WERI-Rb-1 (cell line): Measurements from ENCODE around the gene HMGB1.

Experiments used
- DNase-seq: peaks from one replicate; pipeline ENCODE4 v3.0.0-alpha.2; 2020
- H3K27ac ChIP-seq: fragments of 250-450 bp; sonication (Bioruptor Pico); 2 replicates; pipeline ENCODE4 v1.5.1; 2020; ENCODE audit warnings: mild to moderate bottlenecking, moderate library complexity
- H3K27me3 ChIP-seq: fragments of 250-450 bp; sonication (Bioruptor Pico); 2 replicates; pipeline ENCODE4 v1.5.1; 2021; ENCODE audit warnings: mild to moderate bottlenecking, low read depth, moderate library complexity; ENCODE audit not compliant: insufficient read depth, severe bottlenecking
- H3K36me3 ChIP-seq: fragments of 250-450 bp; sonication (Bioruptor Pico); 2 replicates; pipeline ENCODE4 v1.5.1; 2020; ENCODE audit warnings: mild to moderate bottlenecking, moderate library complexity
- H3K4me3 ChIP-seq: 2 replicates; pipeline ENCODE4 v1.5.1; 2011; ENCODE audit warnings: low read depth, mild to moderate bottlenecking, control low read depth, low read length
- H3K9me3 ChIP-seq: fragments of 250-450 bp; sonication (Bioruptor Pico); 2 replicates; pipeline ENCODE4 v1.5.1; 2021; ENCODE audit warnings: mild to moderate bottlenecking, moderate library complexity; ENCODE audit not compliant: severe bottlenecking
- TF ChIP-seq, protein P1 (sequence below): IDR thresholded peaks from 2 replicates; pipeline ENCODE4 v1.5.1; 2011; ENCODE audit warnings: low read depth, mild to moderate bottlenecking, control low read depth, inconsistent platforms, low read length

HMGB1 gene

DNA sequence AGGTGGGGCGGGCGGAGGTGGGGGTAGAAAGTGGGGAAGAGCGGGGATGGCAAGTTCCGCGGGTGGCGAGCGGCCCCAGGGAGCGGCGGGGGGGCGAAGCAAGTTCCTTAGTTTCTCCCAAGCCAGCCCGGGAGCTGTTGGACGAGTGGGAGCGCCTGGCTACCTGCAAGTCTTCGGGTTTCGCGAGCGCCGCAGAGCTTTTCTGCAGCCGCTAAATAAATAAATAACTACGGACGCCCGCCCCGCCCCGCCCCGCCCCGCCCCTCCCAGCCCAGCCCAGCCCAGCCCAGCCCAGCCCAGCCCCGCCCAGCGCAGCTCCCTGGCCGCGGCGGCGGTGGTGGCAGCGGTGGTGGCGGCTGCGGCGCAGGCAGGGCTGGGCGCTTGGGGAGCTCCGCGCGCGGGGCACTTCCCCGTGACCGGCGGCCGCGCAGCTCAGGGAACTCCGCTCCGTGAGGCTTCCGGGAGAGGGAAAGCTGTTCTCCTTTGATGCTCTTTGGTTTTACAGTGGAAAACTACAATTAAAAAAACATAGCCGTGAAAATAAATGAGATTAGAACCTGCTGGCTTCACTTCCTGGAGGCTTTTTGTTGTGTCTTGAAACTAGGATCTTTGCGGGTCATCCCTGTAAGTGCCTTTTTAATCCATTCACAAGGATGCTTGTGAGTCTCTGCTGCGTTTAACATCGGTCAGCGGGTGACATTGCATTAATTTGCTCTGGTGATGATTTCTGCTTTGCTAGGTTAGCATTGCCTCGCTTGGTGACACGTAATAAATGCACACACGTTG is 43.5 kb downstream of the HMGB1 start, which contains the start of gene UBE2L5:
UBE2L5 (plus strand) TSS at position 440 of the 786 bp plus-strand sequence. CDS start 5,498 bp downstream, outside the sequence.
- peak; percentile 39 for DNase-seq
- Histone ChIP-seq H3K9me3 (no peaks in the 10 kb centered on the region), H3K27ac (no peak within 1 kb of the TSS), H3K27me3 (no peaks in the 10 kb centered on the region), H3K4me3 (peak within 1 kb of the TSS; percentile 56), H3K36me3 (no peaks in the 10 kb centered on the region)
- TF ChIP-seq, protein P1, sequence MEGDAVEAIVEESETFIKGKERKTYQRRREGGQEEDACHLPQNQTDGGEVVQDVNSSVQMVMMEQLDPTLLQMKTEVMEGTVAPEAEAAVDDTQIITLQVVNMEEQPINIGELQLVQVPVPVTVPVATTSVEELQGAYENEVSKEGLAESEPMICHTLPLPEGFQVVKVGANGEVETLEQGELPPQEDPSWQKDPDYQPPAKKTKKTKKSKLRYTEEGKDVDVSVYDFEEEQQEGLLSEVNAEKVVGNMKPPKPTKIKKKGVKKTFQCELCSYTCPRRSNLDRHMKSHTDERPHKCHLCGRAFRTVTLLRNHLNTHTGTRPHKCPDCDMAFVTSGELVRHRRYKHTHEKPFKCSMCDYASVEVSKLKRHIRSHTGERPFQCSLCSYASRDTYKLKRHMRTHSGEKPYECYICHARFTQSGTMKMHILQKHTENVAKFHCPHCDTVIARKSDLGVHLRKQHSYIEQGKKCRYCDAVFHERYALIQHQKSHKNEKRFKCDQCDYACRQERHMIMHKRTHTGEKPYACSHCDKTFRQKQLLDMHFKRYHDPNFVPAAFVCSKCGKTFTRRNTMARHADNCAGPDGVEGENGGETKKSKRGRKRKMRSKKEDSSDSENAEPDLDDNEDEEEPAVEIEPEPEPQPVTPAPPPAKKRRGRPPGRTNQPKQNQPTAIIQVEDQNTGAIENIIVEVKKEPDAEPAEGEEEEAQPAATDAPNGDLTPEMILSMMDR: no peak

DNA sequence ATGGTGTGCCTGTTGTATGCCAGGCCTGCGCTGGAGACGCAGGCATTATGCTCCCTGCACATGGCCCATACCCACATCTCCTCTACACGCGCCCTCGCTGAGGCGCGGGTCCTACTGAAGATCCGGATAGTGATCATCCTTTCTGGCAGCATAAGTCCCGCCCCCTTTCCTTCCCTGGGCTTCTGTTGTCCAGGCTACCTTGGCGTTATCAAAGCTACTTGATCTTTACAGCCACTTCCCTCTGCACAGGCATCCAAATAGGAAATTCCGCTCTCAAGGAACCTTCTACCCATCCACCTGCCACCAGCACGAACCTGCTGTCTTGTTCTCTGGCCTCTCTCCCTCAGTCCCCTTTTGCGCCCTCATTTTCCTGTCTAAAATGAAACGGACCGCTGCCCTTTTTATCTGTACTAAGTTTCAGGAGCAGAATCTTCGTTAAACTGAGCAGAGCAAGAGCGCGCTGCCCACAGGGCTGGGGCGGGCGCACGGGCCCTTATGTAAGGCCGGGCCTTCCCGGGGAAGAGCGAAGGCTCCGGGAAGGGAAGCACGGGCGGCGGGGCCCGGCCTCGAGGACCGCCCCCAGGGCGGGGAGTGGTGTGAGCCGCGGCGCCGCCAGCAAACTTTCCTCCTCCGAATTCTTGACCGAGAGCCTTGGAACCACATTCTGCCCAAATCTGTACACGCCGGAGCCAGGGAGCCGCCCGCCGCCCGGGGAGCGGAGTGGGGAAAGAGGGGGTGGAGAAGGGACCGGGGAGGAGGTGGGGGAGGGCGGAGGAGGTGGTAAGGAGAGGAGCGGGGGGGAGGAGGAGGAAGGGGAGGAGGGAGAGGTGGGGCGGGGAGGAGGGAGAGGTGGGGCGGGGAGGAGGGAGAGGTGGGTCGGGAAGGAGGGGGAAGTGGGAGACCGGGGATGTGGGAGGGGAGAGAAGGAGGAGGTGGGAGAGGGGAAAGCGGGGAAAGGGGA is 44.4 kb downstream of the HMGB1 start:
- DNase-seq: no peak
- no peak overlapping the region for H3K4me3 ChIP-seq
- no peaks in the 10 kb centered on the region for H3K36me3 ChIP-seq
- no peaks in the 10 kb centered on the region for H3K27me3 ChIP-seq
- no peaks in the 10 kb centered on the region for H3K9me3 ChIP-seq
- TF ChIP-seq, protein P1: no peak
- no peak overlapping the region for H3K27ac ChIP-seq

DNA sequence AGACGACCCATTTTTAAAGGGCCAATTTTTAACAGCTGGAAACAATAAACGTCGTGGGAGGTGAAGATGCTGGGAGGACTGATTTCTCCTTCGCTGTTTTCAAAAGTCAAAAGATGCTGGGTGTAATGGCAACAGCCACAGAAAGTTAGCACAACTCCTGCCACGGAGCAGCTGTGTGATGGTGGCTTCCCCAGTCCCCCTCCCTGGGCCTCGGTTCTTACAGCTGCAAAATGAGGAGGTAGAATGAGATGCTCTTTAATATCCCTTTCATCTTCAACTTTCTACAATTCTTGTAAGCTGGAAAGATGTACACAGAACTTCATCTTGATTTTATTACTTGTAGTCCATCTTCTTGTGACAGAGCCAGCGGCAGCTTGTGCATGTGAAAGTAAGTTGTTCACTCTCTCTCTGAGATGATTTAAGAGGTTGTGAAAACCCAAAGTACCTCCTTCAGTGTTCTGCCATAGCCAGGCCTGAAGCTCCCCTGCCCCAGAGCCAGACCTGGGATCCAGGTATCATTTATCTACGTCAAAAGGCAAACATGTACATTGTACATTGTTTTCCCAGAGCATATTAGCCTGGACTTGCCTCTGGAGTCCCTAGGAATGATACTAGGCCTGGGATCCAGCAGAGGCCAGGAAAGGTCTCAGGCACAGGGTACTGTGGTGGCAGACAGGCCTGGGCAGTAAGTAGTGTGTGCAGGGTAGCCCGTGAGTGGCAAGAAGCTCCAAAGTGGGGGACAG is 46.8 kb downstream of the HMGB1 start:
- Histone ChIP-seq H3K9me3 (no peaks in the 10 kb centered on the region), H3K27me3 (no peaks in the 10 kb centered on the region), H3K27ac (no peak overlapping the region), H3K4me3 (no peak overlapping the region), H3K36me3 (no peaks in the 10 kb centered on the region)
- TF ChIP-seq, protein P1: no peak
- DNase-seq: no peak

DNA sequence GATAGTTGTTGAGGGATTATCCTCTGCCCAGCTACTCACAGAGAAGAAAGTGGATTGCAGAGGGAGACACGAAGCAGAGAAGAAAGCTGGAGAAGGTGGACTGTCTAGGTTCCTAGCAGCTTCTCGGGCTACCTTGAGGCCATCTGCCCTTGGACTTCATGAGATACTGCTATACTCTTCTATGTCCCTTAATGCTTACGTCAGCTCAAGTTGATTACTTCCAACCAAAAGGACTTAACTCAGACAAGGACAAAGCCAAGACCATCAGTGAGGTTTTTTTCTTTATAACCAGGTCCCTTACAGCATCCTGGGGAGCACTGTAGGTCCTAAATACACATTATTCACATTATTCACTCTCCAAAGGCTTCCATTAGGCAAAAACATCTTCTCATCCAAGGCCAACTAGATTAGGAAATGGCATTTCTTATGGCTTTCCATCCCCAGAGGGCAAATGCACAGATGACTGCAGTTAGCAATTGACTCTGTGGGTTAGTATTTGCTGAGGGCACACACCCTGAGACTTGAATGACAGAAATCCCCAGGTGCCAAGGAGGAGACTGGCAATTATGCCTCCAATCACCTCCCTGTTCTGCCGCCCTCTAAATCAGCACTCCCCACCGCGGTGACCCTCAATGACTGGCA is 47.5 kb downstream of the HMGB1 start:
- TF ChIP-seq, protein P1: no peak
- no peak for DNase-seq
- no peaks in the 10 kb centered on the region for H3K36me3 ChIP-seq
- no peak overlapping the region for H3K4me3 ChIP-seq
- H3K27ac ChIP-seq: no peak overlapping the region
- H3K27me3 ChIP-seq: no peaks in the 10 kb centered on the region
- H3K9me3 ChIP-seq: no peaks in the 10 kb centered on the region

DNA sequence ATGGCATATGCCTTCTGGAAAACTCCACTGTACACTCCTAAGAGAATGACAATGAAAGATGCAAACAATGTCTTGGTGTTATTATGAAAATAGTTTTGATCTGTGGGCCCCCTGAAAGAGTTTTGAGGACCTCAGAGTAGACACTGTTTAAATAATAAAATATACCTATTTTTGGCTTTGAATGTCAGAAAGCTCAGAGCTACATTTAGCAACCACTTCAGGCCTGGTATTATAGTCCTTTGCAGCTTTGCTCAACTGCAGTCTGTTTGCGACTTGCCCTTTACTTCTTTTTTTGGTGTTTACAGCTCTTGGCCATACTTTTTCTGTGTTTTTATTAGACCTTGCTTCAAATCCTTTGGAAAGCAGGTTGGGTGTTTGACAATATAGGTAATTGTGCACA is 49.3 kb downstream of the HMGB1 start:
- Histone ChIP-seq H3K4me3 (no peak overlapping the region), H3K27ac (no peak overlapping the region)

More for the DNA sequence above, 49.3 kb downstream of the HMGB1 start:
- TF ChIP-seq, protein P1: no peak
- H3K9me3 ChIP-seq: no peaks in the 10 kb centered on the region
- H3K36me3 ChIP-seq: no peaks in the 10 kb centered on the region
- DNase-seq: no peak
- H3K27me3 ChIP-seq: no peaks in the 10 kb centered on the region
